Activated B cell treated with CpG ODN at 0.5 μM for 24 hours (primary cell): ENCODE results near the gene SERGEF. TPM values are rescaled to one million over a fixed set of nuclear protein-coding genes. Genes with fewer than 3 reads are reported as not detected.

Experiments
- ATAC-seq: fragments of 200-7000 bp; cut with Tn5 transposase; one replicate; pipeline ENCODE4 v1.10.0; 2021; ENCODE audit warnings: low read depth, mild to moderate bottlenecking, moderate library complexity
- CTCF ChIA-PET: fragments of 350-600 bp; sonication (Branson Sonifier 250); formaldehyde crosslinking; loops from one replicate; lab custom pipeline; 2021; ENCODE audit warnings: antibody characterized with exemption; lab: Charles Lee
- POLR2A ChIA-PET: fragments of 350-600 bp; sonication (Branson Sonifier 250); formaldehyde crosslinking; loops from one replicate; lab custom pipeline; 2021; ENCODE audit warnings: antibody characterized with exemption; lab: Charles Lee
- DNase-seq: peaks from one replicate; pipeline ENCODE4 v3.0.0; 2022
- H3K27ac Mint-ChIP-seq: one replicate; pipeline ENCODE4 v1.8.0; 2020; ENCODE audit warnings: mixed read lengths
- H3K27me3 Mint-ChIP-seq: one replicate; pipeline ENCODE4 v1.8.0; 2021; ENCODE audit warnings: mixed read lengths
- H3K36me3 Mint-ChIP-seq: one replicate; pipeline ENCODE4 v1.8.0; 2021; ENCODE audit warnings: low read depth, mixed read lengths
- H3K4me1 Mint-ChIP-seq: one replicate; pipeline ENCODE4 v1.8.0; 2021; ENCODE audit warnings: mixed read lengths
- H3K4me3 Mint-ChIP-seq: one replicate; pipeline ENCODE4 v1.8.0; 2020; ENCODE audit warnings: mild to moderate bottlenecking, mixed read lengths
- H3K9me3 Mint-ChIP-seq: one replicate; pipeline ENCODE4 v1.8.0; 2020; ENCODE audit warnings: mixed read lengths
- CTCF ChIP-seq: fragments of 200-600 bp; IDR thresholded peaks from one replicate; pipeline ENCODE4 v1.8.0; 2022; ENCODE audit warnings: antibody characterized with exemption, mild to moderate bottlenecking
- intact Hi-C: fragments of 100-400 bp; cut with micrococcal nuclease; formaldehyde crosslinking; loops from one replicate; pipeline ENCODE4 v1.15.1; 2024
- total RNA-seq: library from RNA; stranded (reverse); gene quantifications from 2 replicates; pipeline ENCODE4 v1.2.3, GENCODE V29; 2022

SERGEF gene
- total RNA-seq, 1 donor from 2014 or later: 38.4 TPM

DNA sequence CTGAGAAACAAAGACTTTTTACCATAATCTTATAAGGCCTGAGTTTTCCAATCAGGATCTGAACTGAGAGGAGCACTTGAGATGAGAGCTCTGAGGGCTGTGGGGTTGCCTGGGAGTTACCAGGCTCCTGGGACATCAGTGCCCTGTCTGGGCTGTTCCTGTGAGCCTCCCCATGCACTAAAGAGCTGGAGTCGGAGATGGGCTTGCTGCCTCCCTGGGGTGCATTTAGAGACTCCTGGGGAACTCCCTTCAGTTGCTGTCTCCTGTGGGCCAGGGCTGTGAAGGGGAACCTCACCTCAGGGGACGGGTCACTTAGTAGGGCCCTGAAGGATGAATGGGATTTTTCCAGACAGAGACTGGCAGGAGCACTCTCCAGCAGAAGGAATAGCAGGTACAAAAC is 244.9 kb downstream of the SERGEF start:
- ChIA-PET CTCF (no interaction called here), POLR2A (no interaction called here)
- no peak for ATAC-seq

DNA sequence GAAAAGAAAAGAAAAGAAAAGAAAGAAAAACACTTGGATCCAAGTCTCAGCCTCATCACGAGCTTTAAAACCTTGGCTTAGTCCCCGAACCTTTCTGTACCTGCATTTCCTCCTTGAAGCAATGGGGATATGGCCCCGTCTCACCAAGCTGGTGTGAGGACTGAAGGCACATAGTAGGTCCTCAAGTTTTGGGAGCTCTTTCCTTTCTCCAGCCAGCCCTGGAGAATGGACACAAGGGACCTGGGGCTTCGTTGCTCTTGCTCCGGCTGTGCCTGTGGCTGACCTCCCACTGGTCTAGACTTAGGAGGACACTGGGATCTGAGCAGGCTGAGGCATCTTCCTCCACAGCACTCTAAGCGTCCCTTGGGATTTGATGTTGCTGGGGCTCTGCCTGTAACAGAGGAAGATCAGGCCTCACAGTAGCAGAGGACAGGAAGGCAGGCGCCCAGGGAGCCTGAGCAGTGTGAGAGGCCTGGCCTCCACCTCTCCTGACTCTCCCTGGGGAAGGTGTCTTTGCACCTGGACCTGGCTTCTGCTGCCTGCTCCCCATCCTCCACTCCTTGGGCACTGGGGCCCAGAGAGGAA is 245.5 kb downstream of the SERGEF start:
- Mint-ChIP-seq H3K4me1 (no peaks in the 10 kb centered on the region), H3K4me3 (no peak overlapping the region), H3K9me3 (no peaks in the 10 kb centered on the region), H3K36me3 (no peaks in the 10 kb centered on the region), H3K27me3 (no peaks in the 10 kb centered on the region), H3K27ac (no peak overlapping the region)
- ATAC-seq: no peak
- POLR2A ChIA-PET: no interaction called here
- CTCF ChIA-PET: no interaction called here
- intact Hi-C loops: no loop called here
- no peak for TF ChIP-seq CTCF
- DNase-seq: no peak

More for the DNA sequence above, 244.9 kb downstream of the SERGEF start:
- no peak for TF ChIP-seq CTCF
- H3K36me3 Mint-ChIP-seq: no peaks in the 10 kb centered on the region
- H3K4me3 Mint-ChIP-seq: no peak overlapping the region
- no peak for DNase-seq
- H3K4me1 Mint-ChIP-seq: no peaks in the 10 kb centered on the region
- no peak overlapping the region for H3K27ac Mint-ChIP-seq
- intact Hi-C loops: no loop called here
- no peaks in the 10 kb centered on the region for H3K9me3 Mint-ChIP-seq
- H3K27me3 Mint-ChIP-seq: no peaks in the 10 kb centered on the region

- no peaks in the 10 kb centered on the region for H3K4me1 Mint-ChIP-seq
- ChIA-PET CTCF (no interaction called here), POLR2A (no interaction called here)
- H3K4me3 Mint-ChIP-seq: no peak overlapping the region
- no peaks in the 10 kb centered on the region for H3K27me3 Mint-ChIP-seq
- no peaks in the 10 kb centered on the region for H3K36me3 Mint-ChIP-seq
- intact Hi-C loops: no loop called here
- no peaks in the 10 kb centered on the region for H3K9me3 Mint-ChIP-seq
- DNase-seq: no peak
- no peak for TF ChIP-seq CTCF
- H3K27ac Mint-ChIP-seq: no peak overlapping the region
- ATAC-seq: no peak
These were observed 246.3 kb downstream of the SERGEF start for GRCh38 chr11:17766590-17766989.

DNA sequence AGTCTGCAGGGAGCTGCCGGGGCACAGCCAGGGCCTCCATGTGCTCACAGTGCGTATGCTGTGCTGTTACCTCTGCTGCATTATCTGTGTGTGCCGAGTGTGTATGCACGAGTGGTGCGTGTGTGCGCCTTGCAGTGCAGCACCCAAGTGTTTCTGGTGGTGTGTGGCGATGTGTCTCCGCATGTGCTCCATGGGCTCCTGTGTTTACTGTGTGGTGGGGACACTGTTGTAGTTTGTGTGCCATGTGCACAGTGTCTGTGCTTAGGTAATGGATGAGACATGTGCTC is 246.8 kb downstream of the SERGEF start:
- H3K36me3 Mint-ChIP-seq: no peaks in the 10 kb centered on the region
- no peak for ATAC-seq
- H3K27me3 Mint-ChIP-seq: no peaks in the 10 kb centered on the region
- no peak for TF ChIP-seq CTCF
- ChIA-PET CTCF (no interaction called here), POLR2A (no interaction called here)
- no peaks in the 10 kb centered on the region for H3K4me1 Mint-ChIP-seq
- H3K9me3 Mint-ChIP-seq: no peaks in the 10 kb centered on the region
- no peak overlapping the region for H3K27ac Mint-ChIP-seq
- intact Hi-C loops: no loop called here
- no peak for DNase-seq
- H3K4me3 Mint-ChIP-seq: no peak overlapping the region

DNA sequence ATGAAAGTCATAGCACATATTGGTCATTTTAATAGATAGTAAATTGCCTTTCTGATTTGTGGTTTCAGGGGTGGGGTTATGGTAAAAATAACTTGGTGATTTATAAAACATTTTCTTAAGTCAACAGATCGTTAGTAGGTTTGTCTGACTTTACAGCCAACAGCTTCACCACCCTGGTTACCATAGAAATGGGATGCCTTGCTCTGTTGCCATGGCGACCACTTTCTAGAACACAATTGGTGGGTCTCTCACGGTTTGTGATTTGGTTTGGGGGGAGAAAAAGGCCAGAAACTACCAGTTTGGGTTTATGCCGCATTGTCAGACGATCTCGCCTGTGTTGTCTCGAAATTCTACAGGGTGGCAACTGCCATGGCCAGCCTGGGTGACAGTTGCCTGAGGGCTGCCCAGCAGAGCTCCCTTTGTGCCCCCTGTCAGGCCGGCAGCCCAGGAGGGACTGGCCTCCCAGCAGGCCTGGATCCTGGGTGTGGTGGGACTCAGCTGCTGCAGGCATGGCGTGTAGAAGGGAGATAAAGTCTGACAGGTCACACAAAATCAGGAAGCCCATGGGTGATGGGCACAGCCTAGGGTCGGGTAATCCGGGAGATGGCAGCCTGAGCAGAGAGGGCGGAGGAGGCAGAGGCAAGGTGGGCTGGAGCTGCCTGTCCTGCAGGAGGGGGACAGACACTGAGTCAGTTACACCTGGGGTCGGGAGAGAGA is 247.3 kb downstream of the SERGEF start:
- DNase-seq (no peak), ATAC-seq (no peak)
- H3K27ac Mint-ChIP-seq: no peak overlapping the region
- H3K36me3 Mint-ChIP-seq: no peaks in the 10 kb centered on the region
- TF ChIP-seq CTCF: no peak
- H3K9me3 Mint-ChIP-seq: no peaks in the 10 kb centered on the region
- ChIA-PET CTCF (no interaction called here), POLR2A (no interaction called here)
- H3K4me1 Mint-ChIP-seq: no peaks in the 10 kb centered on the region
- H3K4me3 Mint-ChIP-seq: no peak overlapping the region
- no peaks in the 10 kb centered on the region for H3K27me3 Mint-ChIP-seq
- intact Hi-C loops: no loop called here
